B cell (primary cell): Measurements from ENCODE around the gene BCAS4. TPM values are rescaled to one million over a fixed set of nuclear protein-coding genes. Genes with fewer than 3 reads are reported as not detected.
A peak's percentile ranks its signal among the peaks of the same experiment; 100 is the strongest.

Experiments
- ATAC-seq: fragments of 200-7000 bp; cut with Tn5 transposase; one replicate; pipeline ENCODE4 v1.10.0; 2021; ENCODE audit warnings: low read depth, mild to moderate bottlenecking, moderate number of reproducible peaks, moderate library complexity
- CTCF ChIA-PET: fragments of 350-600 bp; sonication (Branson Sonifier 250); formaldehyde crosslinking; loops from one replicate; lab custom pipeline; 2021; ENCODE audit warnings: antibody characterized with exemption, inconsistent platforms; lab: Charles Lee
- POLR2A ChIA-PET: fragments of 350-600 bp; sonication (Branson Sonifier 250); formaldehyde crosslinking; loops from one replicate; lab custom pipeline; 2021; ENCODE audit warnings: antibody characterized with exemption; lab: Charles Lee
- DNase-seq: peaks from one replicate; pipeline ENCODE4 v3.0.0; 2013
- H2AFZ ChIP-seq: 2 replicates; pipeline ENCODE4 v1.6.1; 2012; ENCODE audit warnings: mild to moderate bottlenecking, low read depth, low read length; ENCODE audit not compliant: insufficient read depth, poor library complexity, severe bottlenecking
- H3K27ac ChIP-seq, 2 donors: 1 replicate in 1 of 2; 2 replicates in 1 of 2; pipeline ENCODE4 v1.5.1; 2012 to 2013; ENCODE audit warnings: low read length in 2 of 2, mild to moderate bottlenecking in 2 of 2, moderate library complexity in 1 of 2
- H3K27me3 ChIP-seq, 4 experiments: fragments of 200-600 bp in 1 of 4; sonication (generic) in 1 of 4; replicated peaks in 1 of 4; 1 replicate in 2 of 4; 2 replicates in 2 of 4; pipeline versions ENCODE4 v1.6.1 to v1.7.0; 2013 to 2016; ENCODE audit warnings: low read length in 3 of 4, mild to moderate bottlenecking in 2 of 4, mixed read lengths in 1 of 4, moderate library complexity in 1 of 4; ENCODE audit not compliant: insufficient read depth in 4 of 4, control insufficient read depth in 3 of 4; ENCODE audit errors: control extremely low read depth in 1 of 4
- H3K36me3 ChIP-seq, 2 experiments: replicated peaks in 1 of 2; 1 replicate in 1 of 2; 2 replicates in 1 of 2; pipeline versions ENCODE4 v1.6.1 to v1.7.1; 2013; ENCODE audit warnings: low read length in 1 of 2; ENCODE audit not compliant: insufficient read depth in 2 of 2, control insufficient read depth in 1 of 2; ENCODE audit errors: control extremely low read depth in 1 of 2, extremely low read depth in 1 of 2
- H3K4me1 ChIP-seq, 2 donors: fragments of 200-600 bp in 1 of 2; sonication (generic) in 1 of 2; 1 replicate in 1 of 2; 2 replicates in 1 of 2; pipeline versions ENCODE4 v1.5.1 to v1.6.1; 2013 to 2017; ENCODE audit warnings: low read length in 2 of 2; ENCODE audit not compliant: control insufficient read depth in 2 of 2, insufficient read depth in 2 of 2
- H3K4me2 ChIP-seq: replicated peaks from 2 replicates; pipeline ENCODE3; 2012; ENCODE audit warnings: mild to moderate bottlenecking, low read depth, low read length; ENCODE audit not compliant: poor library complexity, severe bottlenecking
- H3K4me3 ChIP-seq, 5 experiments: fragments of 200-600 bp in 1 of 5; sonication (generic) in 1 of 5; 1 replicate in 3 of 5; 2 replicates in 2 of 5; pipeline versions ENCODE4 v1.5.1 to v1.7.0; 2011 to 2016; ENCODE audit warnings: low read length in 4 of 5, mild to moderate bottlenecking in 4 of 5, low read depth in 2 of 5, control low read depth in 1 of 5, moderate library complexity in 1 of 5; ENCODE audit not compliant: insufficient read depth in 1 of 5; ENCODE audit errors: control extremely low read depth in 1 of 5, extremely low read depth in 1 of 5
- H3K79me2 ChIP-seq: fragments of 200-600 bp; sonication (generic); one replicate; pipeline ENCODE4 v1.6.0; 2016; ENCODE audit warnings: low read length; ENCODE audit not compliant: control insufficient read depth, insufficient read depth
- H3K9ac ChIP-seq: fragments of 200-600 bp; sonication (generic); 2 replicates; pipeline ENCODE4 v1.6.1; 2017; ENCODE audit warnings: mild to moderate bottlenecking, low read length, moderate library complexity
- H3K9me3 ChIP-seq, 3 donors: one replicate each; pipeline versions ENCODE4 v1.6.1 to v1.7.1; 2013; ENCODE audit warnings: low read length in 2 of 3; ENCODE audit not compliant: control insufficient read depth in 2 of 3, insufficient read depth in 1 of 3; ENCODE audit errors: control extremely low read depth in 1 of 3
- H4K20me1 ChIP-seq: 2 replicates; pipeline ENCODE4 v1.6.0; 2012; ENCODE audit warnings: mild to moderate bottlenecking, low read length; ENCODE audit not compliant: insufficient read depth, control insufficient read depth, poor library complexity, severe bottlenecking
- H3K27ac Mint-ChIP-seq: one replicate; pipeline ENCODE4 v1.8.0; 2021; ENCODE audit warnings: mixed read lengths
- H3K27me3 Mint-ChIP-seq: one replicate; pipeline ENCODE4 v1.8.0; 2021; ENCODE audit warnings: mixed read lengths
- H3K4me1 Mint-ChIP-seq: one replicate; pipeline ENCODE4 v1.8.0; 2021; ENCODE audit warnings: mixed read lengths
- H3K4me3 Mint-ChIP-seq: one replicate; pipeline ENCODE4 v1.8.0; 2021; ENCODE audit warnings: mixed read lengths
- H3K9me3 Mint-ChIP-seq: one replicate; pipeline ENCODE4 v1.8.0; 2022; ENCODE audit warnings: mixed read lengths; ENCODE audit not compliant: insufficient read depth
- EZH2 ChIP-seq: IDR thresholded peaks from 2 replicates; pipeline ENCODE4 v1.6.1; 2012; ENCODE audit warnings: borderline replicate concordance, low read depth, mild to moderate bottlenecking, moderate library complexity, low read length; ENCODE audit not compliant: insufficient read depth, poor library complexity, severe bottlenecking
- WGBS: methylation state at CpG from one replicate; pipeline ENCODE4 v1.1.5; 2013; ENCODE audit warnings: missing lambda C conversion rate; ENCODE audit not compliant: insufficient coverage; 5-methylcytosine and 5-hydroxymethylcytosine counted together
- intact Hi-C: fragments of 100-400 bp; cut with micrococcal nuclease; formaldehyde crosslinking; loops from one replicate; pipeline ENCODE4 v1.10.0; 2022
- polyA plus RNA-seq: library from polyadenylated mRNA; depleted of rRNA; stranded (reverse); fragments of >200 nt; gene quantifications from 2 replicates; pipeline ENCODE4 v1.2.3, GENCODE V29; 2012
- total RNA-seq, 2 donors: library from RNA; stranded (reverse); fragments of 120-200 nt in 1 of 2; gene quantifications; 1 replicate in 1 of 2; 2 replicates in 1 of 2; pipeline versions ENCODE4 v1.2.3 to v1.2.4, GENCODE V29; 2013 to 2022
- TF ChIP-seq, protein P1 (sequence below): fragments of 200-600 bp; IDR thresholded peaks from one replicate; pipeline ENCODE4 v1.8.0; 2022; ENCODE audit warnings: antibody characterized with exemption, mild to moderate bottlenecking

BCAS4 gene
- total and polyA plus RNA-seq, 2 donors (not counting 1 experiment from before 2014, with no cell fraction given): 44.8 to 88.2 TPM

GRCh38 chr20:50804437-50805348 lies 9.8 kb downstream of the BCAS4 start:
- H3K27ac Mint-ChIP-seq: peak overlapping the region; percentile 88
- intact Hi-C loops: no loop called here
- H3K4me1 Mint-ChIP-seq: peaks cover 72% of the 10 kb centered on the region
- 33% methylated on average over 2 of the region's 11 CpGs for WGBS
- Histone ChIP-seq H3K9ac (peak overlapping the region; percentile 36), H3K4me2 (peak overlapping the region; percentile 71), H3K36me3 (peaks cover 0 to 7% of the 10 kb centered on the region in 2 experiments), H3K4me1 (peaks cover 46 to 62% of the 10 kb centered on the region in 2 donors), H3K4me3 (peak overlapping the region in 2 of 5 experiments; percentile 21 to 58), H4K20me1 (peaks cover 6% of the 10 kb centered on the region), H3K27ac (peak overlapping the region; percentile 60 to 70), H3K9me3 (peaks cover 0 to 5% (median 2%) of the 10 kb centered on the region in 3 donors), H2AFZ (peak overlapping the region; percentile 62), H3K79me2 (peaks cover 99% of the 10 kb centered on the region), H3K27me3 (no peaks in the 10 kb centered on the region)
- POLR2A ChIA-PET: interaction anchor here (1.0 kb wide), 1 partner anchor 8 kb away, joined by 6 read pairs; no protein-coding TSS in a partner anchor
- ATAC-seq: peak; percentile 37
- CTCF ChIA-PET: interaction anchor here (1.1 to 1.7 kb wide), 3 partner anchors 10 to 125 kb away, joined by 3 to 6 read pairs (median 3); partner anchors contain the start of gene BCAS4
- H3K27me3 Mint-ChIP-seq: no peaks in the 10 kb centered on the region
- H3K4me3 Mint-ChIP-seq: peak overlapping the region; percentile 67
- TF ChIP-seq EZH2: no peak
- TF ChIP-seq, protein P1, sequence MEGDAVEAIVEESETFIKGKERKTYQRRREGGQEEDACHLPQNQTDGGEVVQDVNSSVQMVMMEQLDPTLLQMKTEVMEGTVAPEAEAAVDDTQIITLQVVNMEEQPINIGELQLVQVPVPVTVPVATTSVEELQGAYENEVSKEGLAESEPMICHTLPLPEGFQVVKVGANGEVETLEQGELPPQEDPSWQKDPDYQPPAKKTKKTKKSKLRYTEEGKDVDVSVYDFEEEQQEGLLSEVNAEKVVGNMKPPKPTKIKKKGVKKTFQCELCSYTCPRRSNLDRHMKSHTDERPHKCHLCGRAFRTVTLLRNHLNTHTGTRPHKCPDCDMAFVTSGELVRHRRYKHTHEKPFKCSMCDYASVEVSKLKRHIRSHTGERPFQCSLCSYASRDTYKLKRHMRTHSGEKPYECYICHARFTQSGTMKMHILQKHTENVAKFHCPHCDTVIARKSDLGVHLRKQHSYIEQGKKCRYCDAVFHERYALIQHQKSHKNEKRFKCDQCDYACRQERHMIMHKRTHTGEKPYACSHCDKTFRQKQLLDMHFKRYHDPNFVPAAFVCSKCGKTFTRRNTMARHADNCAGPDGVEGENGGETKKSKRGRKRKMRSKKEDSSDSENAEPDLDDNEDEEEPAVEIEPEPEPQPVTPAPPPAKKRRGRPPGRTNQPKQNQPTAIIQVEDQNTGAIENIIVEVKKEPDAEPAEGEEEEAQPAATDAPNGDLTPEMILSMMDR: no peak
- DNase-seq: peak; percentile 54
- peaks cover under 1% of the 10 kb centered on the region for H3K9me3 Mint-ChIP-seq
